ENCODE measurements around the gene CLBA1. TPM values are rescaled to one million over a fixed set of nuclear protein-coding genes. Genes with fewer than 3 reads are reported as not detected.
A peak's percentile ranks its signal among the peaks of the same experiment; 100 is the strongest.

CLBA1 gene
- total RNA-seq, 1 donor: 12.3 TPM

DNA sequence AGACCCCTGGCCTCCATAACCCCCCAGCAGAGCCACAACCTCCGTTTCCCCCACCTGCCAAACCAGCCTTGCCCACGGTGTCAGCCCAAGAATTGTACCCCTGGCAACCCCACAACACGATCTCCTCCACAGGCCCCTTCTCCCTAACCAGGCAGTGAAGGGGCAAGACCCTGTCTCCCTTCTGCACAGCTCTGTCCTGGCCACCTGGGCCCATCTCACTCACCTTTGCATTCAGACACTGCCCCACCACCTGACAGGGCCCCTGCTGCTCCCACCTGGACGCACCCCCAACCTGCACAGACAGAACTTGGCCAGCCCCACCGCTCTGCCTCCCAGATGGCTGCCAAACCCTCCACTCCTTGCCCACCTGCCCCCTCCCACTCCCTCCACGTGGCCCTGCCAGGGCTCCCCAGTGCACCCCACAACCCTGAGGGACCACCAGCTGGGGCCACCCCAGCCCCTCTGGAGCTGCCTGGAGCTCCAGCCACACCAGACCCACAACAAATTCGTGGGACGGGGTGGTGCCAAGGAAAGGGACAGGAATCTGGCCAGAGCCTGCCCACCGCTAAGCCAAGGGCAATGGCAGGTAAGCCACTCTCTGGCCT, 19.2 kb upstream of the CLBA1 start:
- TF ChIP-seq CTCF (IDR thresholded peaks at IDR 0.05; ENCODE audit: extremely low read depth, low read depth, low read length): no peak
- H3K79me2 ChIP-seq (ENCODE audit: insufficient read depth, low read length): peaks cover 4% of the 10 kb centered on the region
- H4K20me1 ChIP-seq (ENCODE audit: insufficient read depth, low read length): no peaks in the 10 kb centered on the region

GRCh38 chr14:104966981-104967385, 18.6 kb upstream of the CLBA1 start:
- H3K79me2 ChIP-seq (ENCODE audit: insufficient read depth, low read length): peaks cover 4% of the 10 kb centered on the region
- no peak overlapping the region for H3K4me2 ChIP-seq (ENCODE audit: insufficient read depth, low read length)
- no peak for TF ChIP-seq CTCF (IDR thresholded peaks at IDR 0.05; ENCODE audit: extremely low read depth, low read depth, low read length)
- no peaks in the 10 kb centered on the region for H3K27me3 ChIP-seq (ENCODE audit: insufficient read depth, low read length)
- peaks cover 20% of the 10 kb centered on the region for H3K4me1 ChIP-seq (ENCODE audit: insufficient read depth, low read length)
- no peak overlapping the region for H3K4me3 ChIP-seq (ENCODE audit: insufficient read depth, low read length)
- no peak overlapping the region for H2AFZ ChIP-seq (ENCODE audit: low read length)
- peak; percentile 22 for DNase-seq (ENCODE audit: insufficient read length, low spot score, missing footprints)
- no peaks in the 10 kb centered on the region for H4K20me1 ChIP-seq (ENCODE audit: insufficient read depth, low read length)
- H3K27ac ChIP-seq (ENCODE audit: low read depth, low read length): no peak overlapping the region
- H3K9me3 ChIP-seq (ENCODE audit: low read depth, low read length): no peaks in the 10 kb centered on the region
- H3K36me3 ChIP-seq (ENCODE audit: insufficient read depth, low read length): no peaks in the 10 kb centered on the region

More for the DNA sequence above, 19.2 kb upstream of the CLBA1 start:
- Histone ChIP-seq H2AFZ (ENCODE audit: low read length) (no peak overlapping the region), H3K27me3 (ENCODE audit: insufficient read depth, low read length) (no peaks in the 10 kb centered on the region), H3K27ac (ENCODE audit: low read depth, low read length) (no peak overlapping the region), H3K4me2 (ENCODE audit: insufficient read depth, low read length) (no peak overlapping the region), H3K4me3 (ENCODE audit: insufficient read depth, low read length) (no peak overlapping the region), H3K4me1 (ENCODE audit: insufficient read depth, low read length) (peaks cover 20% of the 10 kb centered on the region), H3K36me3 (ENCODE audit: insufficient read depth, low read length) (no peaks in the 10 kb centered on the region), H3K9me3 (ENCODE audit: low read depth, low read length) (no peaks in the 10 kb centered on the region)
- DNase-seq (ENCODE audit: insufficient read length, low spot score, missing footprints): no peak

DNA sequence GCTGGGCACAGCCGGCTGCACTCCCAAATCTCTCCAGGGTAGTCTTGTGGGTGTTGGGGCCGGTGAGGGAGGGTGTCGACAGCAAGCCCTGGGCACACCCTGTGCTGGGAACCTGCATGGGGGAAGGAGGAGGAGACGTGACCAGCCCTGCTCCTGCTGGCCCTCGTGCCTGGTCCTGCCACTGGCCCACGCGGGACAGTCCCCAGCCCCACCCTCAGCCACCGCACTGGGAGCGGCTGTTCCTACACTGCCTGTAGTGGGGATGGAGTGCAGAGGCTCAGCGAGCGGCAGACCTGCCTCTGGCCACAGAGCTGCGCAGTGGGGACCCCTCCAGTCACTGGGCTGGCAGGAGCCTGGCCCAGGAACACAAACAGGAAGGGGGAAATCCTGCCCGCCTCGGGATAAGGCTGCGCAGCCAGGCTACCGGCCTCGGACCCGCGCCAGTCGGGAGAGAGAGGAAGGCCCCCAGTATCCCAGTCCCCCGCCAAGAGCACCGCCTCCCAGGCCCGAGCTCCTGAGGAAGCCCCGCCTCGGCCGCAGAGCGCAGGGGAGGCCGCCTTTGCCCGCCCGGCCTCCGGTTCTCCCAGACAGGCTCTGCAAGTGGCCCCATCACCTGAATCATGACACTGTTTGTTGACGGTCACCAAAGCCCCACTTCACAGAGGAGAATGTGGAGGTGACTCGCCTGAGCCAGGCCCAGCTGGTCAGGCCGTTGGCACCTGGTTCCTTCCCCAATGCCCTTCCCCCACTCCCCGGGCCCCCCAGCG, 18.0 kb upstream of the CLBA1 start:
- peak; percentile 91 for DNase-seq (ENCODE audit: insufficient read length, low spot score, missing footprints)
- H3K4me3 ChIP-seq (ENCODE audit: insufficient read depth, low read length): peak overlapping the region; percentile 69
- H3K27ac ChIP-seq (ENCODE audit: low read depth, low read length): no peak overlapping the region
- peak overlapping the region; percentile 77 for H2AFZ ChIP-seq (ENCODE audit: low read length)
- no peaks in the 10 kb centered on the region for H3K27me3 ChIP-seq (ENCODE audit: insufficient read depth, low read length)
- H3K79me2 ChIP-seq (ENCODE audit: insufficient read depth, low read length): peaks cover 4% of the 10 kb centered on the region
- H3K4me2 ChIP-seq (ENCODE audit: insufficient read depth, low read length): peak overlapping the region; percentile 82
- H3K36me3 ChIP-seq (ENCODE audit: insufficient read depth, low read length): no peaks in the 10 kb centered on the region
- peaks cover 23% of the 10 kb centered on the region for H3K4me1 ChIP-seq (ENCODE audit: insufficient read depth, low read length)
- no peaks in the 10 kb centered on the region for H3K9me3 ChIP-seq (ENCODE audit: low read depth, low read length)
- H4K20me1 ChIP-seq (ENCODE audit: insufficient read depth, low read length): no peaks in the 10 kb centered on the region
- no peak for TF ChIP-seq CTCF (IDR thresholded peaks at IDR 0.05; ENCODE audit: extremely low read depth, low read depth, low read length)

DNA sequence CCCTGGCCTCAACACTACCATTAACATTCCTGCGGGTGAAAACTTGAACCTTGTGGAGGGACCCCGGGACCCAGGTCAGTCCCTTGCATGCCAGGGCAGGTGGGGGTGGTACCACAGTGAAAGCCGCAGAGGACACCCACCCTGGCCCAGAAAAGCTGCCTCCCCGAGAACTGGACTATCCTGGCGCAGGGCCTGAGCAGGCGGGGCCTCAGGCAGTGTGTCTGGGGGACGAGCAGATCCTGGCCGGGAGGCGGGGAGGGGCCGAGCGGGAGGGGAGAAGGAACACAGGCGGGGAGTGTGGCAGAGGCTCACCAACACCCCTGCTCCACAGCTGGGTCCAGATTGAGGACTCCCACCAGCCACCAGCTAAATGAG, 17.4 kb upstream of the CLBA1 start:
- Histone ChIP-seq H3K36me3 (ENCODE audit: insufficient read depth, low read length) (no peaks in the 10 kb centered on the region), H3K79me2 (ENCODE audit: insufficient read depth, low read length) (peaks cover 2% of the 10 kb centered on the region), H4K20me1 (ENCODE audit: insufficient read depth, low read length) (no peaks in the 10 kb centered on the region), H3K4me1 (ENCODE audit: insufficient read depth, low read length) (peaks cover 29% of the 10 kb centered on the region), H3K4me3 (ENCODE audit: insufficient read depth, low read length) (peak overlapping the region; percentile 69), H3K9me3 (ENCODE audit: low read depth, low read length) (no peaks in the 10 kb centered on the region), H3K27me3 (ENCODE audit: insufficient read depth, low read length) (no peaks in the 10 kb centered on the region), H2AFZ (ENCODE audit: low read length) (no peak overlapping the region), H3K27ac (ENCODE audit: low read depth, low read length) (no peak overlapping the region), H3K4me2 (ENCODE audit: insufficient read depth, low read length) (peak overlapping the region; percentile 82)
- no peak for TF ChIP-seq CTCF (IDR thresholded peaks at IDR 0.05; ENCODE audit: extremely low read depth, low read depth, low read length)
- DNase-seq (ENCODE audit: insufficient read length, low spot score, missing footprints): peak; percentile 96
